ENCODE results near the gene LIPT2. TPM values are rescaled to one million over a fixed set of nuclear protein-coding genes. Genes with fewer than 3 reads are reported as not detected.

Gene LIPT2
- total and polyA plus RNA-seq, 2 donors (not counting 3 experiments of a cell fraction or from before 2014, with no cell fraction given), result 1.7 to 4.1 TPM

DNA sequence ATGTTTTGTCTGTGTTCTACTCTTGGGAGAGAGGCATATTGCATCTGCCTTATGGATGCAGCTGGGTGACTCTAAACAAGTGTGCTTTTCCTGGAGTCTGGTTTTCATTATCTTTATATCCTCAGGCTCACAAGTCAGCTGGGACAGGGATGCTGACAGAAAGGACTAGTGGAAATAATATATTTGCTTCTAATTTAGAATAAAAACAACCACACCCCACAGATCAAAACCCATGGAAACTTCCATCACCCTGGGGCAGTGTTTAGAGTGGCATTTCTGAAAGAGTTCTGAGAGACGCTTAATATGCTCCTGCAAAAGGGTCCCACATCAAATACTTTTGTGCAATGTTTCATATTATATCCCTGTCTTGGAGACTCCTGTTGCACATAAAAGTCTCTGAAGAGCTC, 47.0 kb downstream of the LIPT2 start:
- Histone ChIP-seq H3K27me3 (ENCODE audit: control insufficient read depth in 2 of 2, insufficient read depth in 2 of 2, low read length in 2 of 2) (no peaks in the 10 kb centered on the region), H3K9me1 (replicated peaks; ENCODE audit: control insufficient read depth, extremely low read depth, insufficient read depth, low read length) (no peaks in the 10 kb centered on the region), H3K9me3 (replicated peaks; ENCODE audit: control insufficient read depth, insufficient read depth, low read length) (no peaks in the 10 kb centered on the region), H3K27ac (ENCODE audit: insufficient read depth, low read depth, low read length) (no peak overlapping the region), H2AFZ (ENCODE audit: low read depth, low read length) (no peak overlapping the region), H3K79me2 (ENCODE audit: control insufficient read depth, insufficient read depth, low read length) (no peaks in the 10 kb centered on the region), H4K20me1 (replicated peaks; ENCODE audit: control insufficient read depth, extremely low read depth, insufficient read depth, low read length) (no peaks in the 10 kb centered on the region), H3K4me1 (ENCODE audit: control insufficient read depth, extremely low read depth, insufficient read depth, low read length) (peaks cover 11% of the 10 kb centered on the region), H3K4me3 (replicated peaks in 1 of 3; ENCODE audit: insufficient read depth in 1 of 3, low read depth in 1 of 3, low read length in 3 of 3) (no peak overlapping the region), H3K9ac (replicated peaks; ENCODE audit: extremely low read depth, insufficient read depth, low read length) (no peak overlapping the region), H3K36me3 (ENCODE audit: control insufficient read depth in 2 of 2, extremely low read depth in 1 of 2, insufficient read depth in 2 of 2, low read length in 2 of 2) (no peaks in the 10 kb centered on the region), H3K4me2 (ENCODE audit: insufficient read depth, low read length) (no peak overlapping the region)
- FAIRE-seq (no peak), DNase-seq (ENCODE audit: low read depth, low spot score) (no peak)
- no TSS peak for BruUV-seq (replicated peaks)
- TF ChIP-seq GATA2 (IDR thresholded peaks at IDR 0.05; ENCODE audit: insufficient read depth, insufficient read length, low read depth, low read length) (no peak), FOS (IDR thresholded peaks at IDR 0.05; ENCODE audit: borderline replicate concordance, insufficient read depth, low read length) (no peak), POLR2AphosphoS5 (IDR thresholded peaks at IDR 0.05; ENCODE audit: insufficient read depth, low read depth, low read length) (no peak), CTCF (IDR thresholded peaks at IDR 0.05; ENCODE audit: extremely low read depth in 1 of 2, insufficient read depth in 1 of 2, low read depth in 1 of 2, low read length in 2 of 2) (no peak), MYC (IDR thresholded peaks at IDR 0.05; ENCODE audit: low read depth, low read length) (no peak)
- intact Hi-C loops (cut with micrococcal nuclease) (no loop called here), dilution Hi-C loops (cut with MboI; ENCODE audit: extremely low pct_ligation_motif_present, low sequenced_read_pairs) (no loop called here)
- ChIA-PET CTCF (interaction anchor here (1.0 to 9.4 kb wide), 4 partner anchors 10 to 190 kb away, joined by 3 to 440 read pairs (median 69); no protein-coding TSS in a partner anchor), POLR2A (no interaction called here)
